Psoas muscle (tissue), 8 donors: ENCODE data around the gene WBP1L. TPM values are rescaled to one million over a fixed set of nuclear protein-coding genes. Genes with fewer than 3 reads are reported as not detected.

Experiments used
- ATAC-seq, 4 donors: fragments of 200-7000 bp; cut with Tn5 transposase; one replicate each; pipeline ENCODE4 v1.9.1; 2020; ENCODE audit warnings: moderate library complexity in 3 of 4, mild to moderate bottlenecking in 2 of 4
- DNase-seq, 2 donors: peaks; one replicate each; pipeline ENCODE4 v3.0.0-alpha.2; 2020
- H3K27ac ChIP-seq: fragments of 200-600 bp; one replicate; pipeline ENCODE4 v1.8.0; 2022
- H3K27me3 ChIP-seq, 3 donors: fragments of 200-600 bp in 1 of 3; one replicate each; pipeline versions ENCODE4 v1.6.1 to v1.8.0; 2013 to 2022; ENCODE audit warnings: low read length in 2 of 3, mild to moderate bottlenecking in 2 of 3, moderate library complexity in 1 of 3; ENCODE audit not compliant: insufficient read depth in 3 of 3
- H3K36me3 ChIP-seq, 2 donors: fragments of 200-600 bp in 1 of 2; one replicate each; pipeline versions ENCODE4 v1.6.1 to v1.8.0; 2013 to 2022; ENCODE audit warnings: low read depth in 1 of 2, mild to moderate bottlenecking in 1 of 2, moderate library complexity in 1 of 2; ENCODE audit not compliant: insufficient read depth in 1 of 2
- H3K4me1 ChIP-seq: fragments of 200-600 bp; one replicate; pipeline ENCODE4 v1.8.0; 2022
- H3K4me3 ChIP-seq: fragments of 200-600 bp; one replicate; pipeline ENCODE4 v1.8.0; 2022; ENCODE audit warnings: mild to moderate bottlenecking
- H3K9me3 ChIP-seq: fragments of 200-600 bp; one replicate; pipeline ENCODE4 v1.8.0; 2022
- WGBS, 3 donors: extraction: QIAGEN DNeasy Blood & Tissue Kit; methylation state at CpG; one replicate each; pipeline versions ENCODE4 v1.1.6 to v1.1.7; 2013; 5-methylcytosine and 5-hydroxymethylcytosine counted together
- intact Hi-C, 2 donors: fragments of 100-400 bp; cut with DNase I; formaldehyde crosslinking; loops; one replicate each; pipeline versions ENCODE4 v1.11.0 to v1.14.2; 2022
- polyA plus RNA-seq, 3 donors: library from polyadenylated mRNA; stranded (reverse); fragments of 200-250 nt; gene quantifications; one replicate each; pipeline ENCODE4 v1.2.3, GENCODE V29; 2013
- total RNA-seq, 4 donors: library from RNA; stranded (reverse); fragmentation: NEBNext Ultra II Directional in 2 of 4; extraction: Animal tissue kit (Norgen Biotek cat#: 25700) in 2 of 4; gene quantifications; one replicate each; pipeline versions ENCODE4 v1.2.1 to v1.2.4, GENCODE V29; 2021 to 2023
- TF ChIP-seq, protein P1 (sequence below): fragments of 200-600 bp; IDR thresholded peaks from one replicate; pipeline ENCODE4 v1.8.0; 2022; ENCODE audit warnings: antibody characterized with exemption
- donor health status: healthy with polysubstance abuse.
- donor health status: DM: no; HTN: no; CAD: no; lungs with moderate emphysema.
- donor health status: Bipolar disorder and iron deficiency.
- donor health status: healthy.
- donor health status: DM: yes; HTN: yes; CAD: no.
- donor health status: DM: no; HTN: no; CAD: no.
- donor health status: DM: no; HTN: no; CAD: no.
- donor health status: DM: yes; HTN: yes; CAD: no.

Gene WBP1L
- total and polyA plus RNA-seq, 7 donors, result 26.4 to 77.2 (median 54.1) TPM

DNA sequence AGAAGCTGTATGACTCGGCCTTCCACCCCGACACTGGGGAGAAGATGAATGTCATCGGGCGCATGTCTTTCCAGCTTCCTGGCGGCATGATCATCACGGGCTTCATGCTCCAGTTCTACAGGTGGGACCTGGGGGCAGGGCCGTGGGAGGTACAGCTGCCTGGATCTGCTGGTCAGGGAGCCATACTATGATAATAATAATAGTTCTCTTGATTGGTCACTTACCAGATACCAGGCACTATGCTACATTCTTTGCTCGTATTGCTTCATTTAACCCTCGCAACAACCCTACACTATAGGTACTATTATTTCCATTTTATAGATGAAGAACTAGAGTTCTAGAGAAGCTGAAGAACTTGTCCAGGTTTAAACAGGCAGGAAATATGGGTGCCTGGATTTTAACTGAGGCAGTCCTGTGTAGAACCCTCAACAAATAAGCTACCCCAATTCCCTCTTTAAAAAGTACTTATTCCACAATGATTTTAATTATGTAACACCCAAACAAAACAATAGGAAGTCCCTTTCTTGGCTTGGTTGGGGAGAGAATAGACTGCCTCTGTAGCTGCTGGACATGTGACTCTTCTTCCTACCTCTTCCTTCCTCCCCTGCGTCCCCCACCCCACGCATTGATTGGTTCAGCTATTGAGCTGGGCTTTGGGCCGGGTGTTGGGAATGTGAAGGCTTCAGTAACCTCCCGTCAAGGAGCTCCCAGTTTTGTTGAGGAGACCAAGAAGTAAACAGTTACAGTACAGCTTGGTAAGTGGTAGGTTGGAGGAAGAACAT lies 16.5 kb upstream of the WBP1L start:
- Histone ChIP-seq H3K9me3 (no peaks in the 10 kb centered on the region), H3K4me3 (no peak overlapping the region), H3K27ac (no peak overlapping the region), H3K4me1 (no peaks in the 10 kb centered on the region), H3K36me3 (peaks cover 0 to 32% of the 10 kb centered on the region in 2 donors), H3K27me3 (no peaks in the 10 kb centered on the region)
- DNase-seq (no peak), ATAC-seq (no peak)
- WGBS, 3 donors, result 73 to 77% (median 77%) methylated on average over 13 of the region's 13 CpGs
- TF ChIP-seq, protein P1, sequence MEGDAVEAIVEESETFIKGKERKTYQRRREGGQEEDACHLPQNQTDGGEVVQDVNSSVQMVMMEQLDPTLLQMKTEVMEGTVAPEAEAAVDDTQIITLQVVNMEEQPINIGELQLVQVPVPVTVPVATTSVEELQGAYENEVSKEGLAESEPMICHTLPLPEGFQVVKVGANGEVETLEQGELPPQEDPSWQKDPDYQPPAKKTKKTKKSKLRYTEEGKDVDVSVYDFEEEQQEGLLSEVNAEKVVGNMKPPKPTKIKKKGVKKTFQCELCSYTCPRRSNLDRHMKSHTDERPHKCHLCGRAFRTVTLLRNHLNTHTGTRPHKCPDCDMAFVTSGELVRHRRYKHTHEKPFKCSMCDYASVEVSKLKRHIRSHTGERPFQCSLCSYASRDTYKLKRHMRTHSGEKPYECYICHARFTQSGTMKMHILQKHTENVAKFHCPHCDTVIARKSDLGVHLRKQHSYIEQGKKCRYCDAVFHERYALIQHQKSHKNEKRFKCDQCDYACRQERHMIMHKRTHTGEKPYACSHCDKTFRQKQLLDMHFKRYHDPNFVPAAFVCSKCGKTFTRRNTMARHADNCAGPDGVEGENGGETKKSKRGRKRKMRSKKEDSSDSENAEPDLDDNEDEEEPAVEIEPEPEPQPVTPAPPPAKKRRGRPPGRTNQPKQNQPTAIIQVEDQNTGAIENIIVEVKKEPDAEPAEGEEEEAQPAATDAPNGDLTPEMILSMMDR, result no peak
- intact Hi-C loops, result loop anchor here (2.0 to 10.0 kb wide), 3 partner anchors 174 to 345 kb away; no protein-coding TSS in a partner anchor

DNA sequence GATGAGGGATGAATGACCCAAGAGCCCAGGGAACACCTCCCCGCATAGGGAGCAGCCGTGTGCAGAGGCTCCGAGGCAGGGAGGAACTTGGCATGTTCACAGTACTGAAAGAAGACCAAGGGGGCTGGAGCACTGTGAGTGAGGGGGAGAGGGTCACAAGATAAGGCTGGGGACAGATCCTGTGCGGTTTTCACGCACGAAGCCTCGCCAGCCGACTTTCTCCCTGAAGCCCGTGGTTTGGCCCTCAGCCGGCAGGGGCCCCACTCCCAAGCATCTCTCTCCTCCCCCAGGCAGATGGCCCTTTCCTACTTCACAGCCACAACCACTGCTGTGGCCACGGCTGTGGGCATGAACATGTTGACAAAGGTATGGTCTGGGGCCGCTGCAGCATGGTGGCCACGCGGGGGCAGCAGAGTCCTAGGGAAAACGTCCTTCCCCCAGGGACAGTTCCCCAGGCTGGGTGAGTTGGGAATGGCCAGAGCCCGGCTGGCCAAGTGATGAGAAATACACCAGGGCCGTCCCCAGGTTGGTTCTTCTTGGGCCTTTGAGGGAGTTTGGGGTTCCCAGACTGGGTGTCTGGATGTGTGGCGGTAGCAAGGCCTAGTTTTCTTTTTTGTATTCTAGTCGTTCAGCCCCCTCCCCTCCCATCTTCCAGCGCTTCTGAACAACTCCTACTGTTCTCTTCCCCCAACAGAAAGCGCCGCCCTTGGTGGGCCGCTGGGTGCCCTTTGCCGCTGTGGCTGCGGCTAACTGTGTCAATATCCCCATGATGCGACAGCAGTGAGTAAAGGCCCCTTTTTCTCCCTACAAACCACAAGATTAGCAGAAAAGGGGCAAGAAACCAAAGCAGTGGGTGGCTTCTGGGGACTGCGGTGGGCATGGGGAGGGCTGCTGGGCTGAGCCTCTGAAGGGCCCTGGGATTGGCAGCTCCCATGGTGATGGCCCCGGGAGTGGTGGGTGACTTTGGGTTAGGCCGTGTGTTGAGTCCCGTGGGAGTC lies 14.4 kb upstream of the WBP1L start:
- ATAC-seq (peak; percentile 96 to 99 (median 97)), DNase-seq (peak; percentile 90 to 94)
- 52 to 56% (median 54%) methylated on average over 30 of the region's 30 CpGs for WGBS, 3 donors
- H3K4me1 ChIP-seq, result no peaks in the 10 kb centered on the region
- H3K27me3 ChIP-seq, result no peaks in the 10 kb centered on the region
- TF ChIP-seq, protein P1, result peak; percentile 92
- H3K4me3 ChIP-seq, result no peak overlapping the region
- H3K36me3 ChIP-seq, result peaks cover 4 to 52% of the 10 kb centered on the region in 2 donors
- intact Hi-C loops, result loop anchor here (2.0 to 10.0 kb wide), 5 partner anchors 83 to 343 kb away; no protein-coding TSS in a partner anchor
- H3K9me3 ChIP-seq, result no peaks in the 10 kb centered on the region
- H3K27ac ChIP-seq, result no peak overlapping the region

DNA sequence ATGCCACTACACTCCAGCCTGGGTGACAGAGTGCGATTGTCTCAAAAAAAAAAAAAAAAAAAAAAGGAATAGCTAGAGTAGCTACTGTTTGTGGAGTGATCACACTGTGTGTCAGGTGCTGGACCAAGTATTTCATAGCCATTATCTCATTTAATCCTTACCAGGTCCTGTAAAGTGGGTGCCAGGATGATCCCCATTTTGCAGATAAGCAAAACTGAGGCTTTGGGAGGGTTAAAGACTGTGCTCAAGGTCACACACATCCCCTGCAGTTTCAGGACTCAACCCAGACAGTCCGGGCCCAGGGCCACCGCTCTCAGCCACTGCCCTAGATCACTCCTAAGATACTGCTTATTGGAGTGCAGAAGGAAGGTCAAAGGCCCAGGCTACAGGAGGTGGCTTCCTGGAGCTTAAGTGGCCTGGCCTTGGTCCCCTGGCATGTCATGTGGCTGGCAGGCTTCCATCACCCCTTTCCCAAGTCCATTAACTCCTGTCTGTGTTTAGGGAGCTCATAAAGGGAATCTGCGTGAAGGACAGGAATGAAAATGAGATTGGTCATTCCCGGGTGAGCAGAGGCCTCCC lies 12.4 kb upstream of the WBP1L start:
- TF ChIP-seq, protein P1, result no peak
- WGBS, 3 donors, result 79 to 82% (median 80%) methylated on average over 5 of the region's 5 CpGs
- Histone ChIP-seq H3K4me3 (no peak overlapping the region), H3K27ac (no peak overlapping the region), H3K27me3 (no peaks in the 10 kb centered on the region), H3K4me1 (no peaks in the 10 kb centered on the region), H3K9me3 (no peaks in the 10 kb centered on the region), H3K36me3 (peaks cover 4 to 55% of the 10 kb centered on the region in 2 donors)
- ATAC-seq (no peak), DNase-seq (no peak)
- intact Hi-C loops, result loop anchor here in 1 of 2 donors (5.0 kb wide), 1 partner anchor 81 kb away; no protein-coding TSS in a partner anchor

DNA sequence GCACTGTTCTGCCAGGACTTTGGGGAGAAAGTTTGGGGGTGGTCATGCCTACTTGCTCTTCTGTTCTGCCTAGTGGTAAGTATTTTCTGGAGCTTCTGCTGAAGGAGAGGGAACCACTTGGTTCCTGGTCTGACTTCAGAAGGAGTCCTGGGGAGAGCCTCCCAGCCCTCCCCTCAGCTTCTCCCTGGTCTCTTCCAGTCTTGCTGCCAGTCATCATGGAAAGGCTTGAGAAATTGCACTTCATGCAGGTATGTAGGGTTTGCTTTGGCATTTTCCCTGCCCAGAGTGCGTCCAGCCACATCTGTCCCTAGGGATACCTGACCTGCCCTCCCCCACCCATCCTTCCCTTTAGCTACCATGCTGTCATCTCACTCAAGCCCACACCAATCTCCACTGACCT lies 11.1 kb upstream of the WBP1L start:
- TF ChIP-seq, protein P1, result no peak
- DNase-seq, result no peak
- ATAC-seq, result no peak
- Histone ChIP-seq H3K27me3 (no peaks in the 10 kb centered on the region), H3K27ac (no peak overlapping the region), H3K9me3 (no peaks in the 10 kb centered on the region), H3K36me3 (peaks cover 4 to 51% of the 10 kb centered on the region in 2 donors), H3K4me1 (no peaks in the 10 kb centered on the region), H3K4me3 (no peak overlapping the region)
- WGBS, 3 donors, result 0 to 54% (median 30%) methylated on average over 1 of the region's 1 CpG
- intact Hi-C loops, result loop anchor here in 1 of 2 donors (5.0 kb wide), 1 partner anchor 80 kb away; no protein-coding TSS in a partner anchor
